AG08396 (cell line): ENCODE measurements around the gene ARF3.

Experiments
- DNase-seq: peaks from one replicate; pipeline ENCODE4 v3.0.0; 2012; ENCODE audit warnings: low spot score, mixed read lengths

Gene ARF3

DNA sequence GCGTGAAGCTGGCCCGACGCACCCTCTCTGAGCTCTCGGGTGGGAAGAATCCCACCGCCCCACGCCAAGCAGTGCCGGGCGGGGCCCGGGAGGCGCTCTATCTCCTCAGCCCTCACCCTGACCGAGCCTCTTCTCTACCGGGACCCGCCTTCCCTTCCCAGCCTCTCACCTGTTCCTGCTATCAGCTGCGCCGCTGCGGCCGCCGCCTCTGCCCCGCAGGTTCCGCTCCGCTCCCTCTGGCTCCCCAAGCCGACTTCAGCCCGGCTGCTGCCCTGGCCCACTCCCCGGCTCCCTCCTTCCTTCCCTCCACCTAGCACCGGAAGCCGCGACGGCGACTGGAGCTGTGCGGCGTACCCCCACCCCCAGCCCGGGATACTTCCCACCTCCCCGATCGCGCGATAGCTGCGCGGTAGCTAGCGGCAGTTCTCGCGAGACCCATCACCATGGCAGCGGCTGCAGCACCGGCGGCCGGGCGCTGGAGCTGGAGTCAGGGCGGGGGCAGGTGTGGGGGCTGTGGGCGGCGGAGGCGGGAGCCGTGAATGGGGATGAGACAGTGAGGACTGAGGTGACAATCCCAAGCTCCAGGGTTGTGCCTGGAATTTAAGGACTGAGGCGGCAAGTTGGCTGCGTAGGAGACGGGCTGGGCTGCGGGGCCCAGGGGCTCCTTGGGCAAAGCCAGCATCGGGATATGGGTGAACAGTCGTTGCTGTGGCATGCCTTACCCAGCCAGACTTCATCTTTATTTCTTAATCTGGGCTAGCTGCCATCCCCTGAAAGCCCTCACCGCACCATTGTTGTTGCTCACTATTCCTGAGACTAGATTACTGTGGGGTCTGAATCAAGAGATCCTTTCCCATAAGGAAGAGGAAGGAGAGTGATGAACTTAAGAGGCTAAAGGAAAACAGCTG lies at the start of gene ARF3:
Gene ARF3 (minus strand): TSS at position 347 of the 908 bp plus-strand sequence. CDS start 16,392 bp downstream, outside the sequence.
- DNase-seq = peak; percentile 97

DNA sequence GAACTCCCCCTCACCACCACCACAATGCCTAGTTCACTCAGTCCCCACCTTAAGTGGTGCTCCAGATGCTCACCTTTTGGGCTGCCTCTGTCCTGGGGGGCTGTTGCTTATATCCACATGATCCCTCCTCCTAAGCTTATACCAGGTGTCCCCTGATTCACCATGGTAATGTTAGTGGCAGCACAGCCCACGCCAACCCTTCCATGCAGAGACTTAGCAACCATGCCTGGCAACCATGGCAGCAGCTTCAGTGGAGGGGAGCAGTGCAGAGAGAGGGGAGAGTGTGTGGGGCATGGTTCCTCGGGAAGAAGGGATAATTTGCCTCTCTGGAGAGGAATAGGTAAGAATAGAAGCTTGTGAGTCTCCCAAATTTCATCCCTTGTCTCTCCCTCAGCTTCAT lies 43.1 kb upstream of the ARF3 start:
- DNase-seq = no peak

DNA sequence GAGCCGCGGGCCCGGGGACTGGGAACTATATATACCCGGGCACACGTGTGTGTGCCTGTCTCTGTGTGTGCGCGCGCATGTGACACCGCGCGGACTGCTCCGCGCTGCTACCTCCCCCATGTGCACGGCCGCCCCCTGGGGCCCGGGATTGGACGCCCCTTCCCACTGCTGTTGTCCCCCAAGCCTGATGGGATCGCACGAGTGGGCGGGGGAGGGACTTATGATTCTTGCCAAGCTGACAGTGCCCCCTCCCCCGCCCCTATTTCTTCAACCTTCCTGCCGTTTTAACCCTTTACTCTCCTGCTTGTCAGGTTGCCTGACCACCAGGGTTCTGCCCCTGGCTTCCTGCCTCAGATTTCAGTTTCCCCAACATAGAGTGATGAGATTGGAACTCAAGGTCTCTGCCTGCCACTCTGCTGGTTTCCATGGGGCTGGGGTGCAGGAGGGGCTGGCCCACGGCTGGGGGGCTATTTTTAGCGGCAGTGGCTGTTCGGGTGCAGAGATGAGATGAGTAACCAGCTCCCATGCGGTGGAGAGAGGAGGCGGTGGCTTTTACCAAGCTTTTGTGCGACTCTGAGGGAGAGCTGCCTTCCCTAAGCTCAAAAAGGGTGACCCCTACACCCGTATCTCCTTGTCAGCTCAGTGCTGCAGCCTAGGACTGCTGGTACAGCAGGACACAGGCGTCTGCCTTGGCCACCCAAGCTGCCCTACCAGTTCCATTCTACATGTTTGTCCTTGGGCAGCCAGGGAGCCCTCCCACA lies 42.3 kb upstream of the ARF3 start, which contains the start of gene DDN:
Gene DDN (minus strand): TSS at position 5 of the 761 bp plus-strand sequence. CDS start 88 bp downstream, outside the sequence.
- DNase-seq = peak; percentile 76

DNA sequence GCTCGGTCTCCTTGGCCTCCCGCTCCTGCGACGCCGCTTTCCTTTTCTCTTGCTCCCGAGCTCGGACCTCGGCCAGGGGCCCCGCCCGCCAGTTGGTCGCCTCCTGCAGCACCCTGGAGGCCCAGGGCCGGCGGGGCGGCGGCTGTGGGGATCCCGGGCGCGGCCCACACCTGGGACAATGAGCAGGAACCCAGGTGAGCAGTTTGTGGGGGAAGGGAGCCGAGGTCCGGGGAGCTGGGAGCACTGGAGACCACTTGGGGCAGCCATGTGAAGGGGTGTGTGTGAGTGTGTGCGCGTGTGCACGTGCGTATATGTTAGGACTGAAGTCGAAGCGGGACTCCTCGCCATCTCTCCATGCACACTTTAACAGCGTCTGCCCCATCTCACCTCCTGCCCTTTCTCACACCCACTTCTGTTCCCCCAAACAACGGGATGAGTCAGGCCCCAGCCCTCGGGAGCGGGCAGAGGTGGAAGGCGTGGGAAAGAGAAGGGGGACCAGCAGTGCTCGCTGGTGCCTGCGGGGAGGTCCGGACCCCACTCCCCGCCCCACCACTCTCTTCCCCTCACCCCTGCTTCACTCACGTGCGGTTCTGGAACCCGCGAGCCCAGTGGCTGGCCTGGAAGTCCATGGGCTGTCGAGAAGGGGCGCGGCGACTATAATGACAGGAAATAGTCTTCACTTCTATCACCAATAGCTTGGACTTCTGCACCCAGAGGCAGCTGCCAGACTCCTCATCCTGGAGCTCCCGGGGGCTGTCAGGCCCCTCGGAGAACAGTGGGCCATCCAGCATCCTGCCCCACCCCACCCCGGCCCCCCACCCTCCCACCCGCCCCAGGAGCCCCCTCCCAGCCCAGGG lies 41.4 kb upstream of the ARF3 start:
- DNase-seq = peak; percentile 63

DNA sequence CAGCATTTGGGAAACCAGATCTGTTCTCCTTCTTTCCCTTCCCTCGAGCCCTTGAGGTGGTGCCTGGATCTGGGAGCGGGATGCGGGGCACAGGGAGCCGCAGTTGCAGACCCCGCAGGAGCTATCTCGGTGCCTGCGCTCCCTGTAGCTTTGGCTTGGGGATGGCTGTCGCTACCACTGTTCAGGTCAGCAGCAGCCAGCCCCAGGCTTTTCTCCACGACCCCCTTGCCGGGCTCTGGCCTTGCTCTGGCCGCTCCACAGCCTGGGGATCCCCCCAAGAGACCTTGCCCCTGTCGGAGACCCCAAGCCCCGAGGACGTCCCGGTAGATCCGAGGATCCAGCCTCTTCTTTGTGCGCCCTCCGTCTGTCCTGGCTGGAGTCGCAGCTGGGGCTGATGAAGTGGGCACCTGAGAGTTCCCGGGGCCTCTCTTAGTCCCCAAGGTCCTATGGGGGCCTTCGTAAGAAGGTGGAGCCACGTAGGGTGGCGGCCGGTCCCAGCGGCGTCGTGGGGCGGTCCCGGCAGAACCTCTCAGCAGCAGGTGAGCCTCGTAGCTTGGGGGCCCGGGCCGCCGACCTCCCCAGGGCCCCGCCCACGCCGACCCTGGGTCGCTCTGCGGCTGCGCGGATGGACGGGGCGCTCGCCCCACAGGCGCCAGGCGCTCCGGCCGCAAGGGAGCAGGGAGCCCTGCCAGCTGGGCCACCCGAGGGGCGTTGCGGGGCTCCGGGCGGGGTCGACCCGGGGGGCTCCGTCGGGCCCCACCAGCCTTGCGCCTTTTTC lies 40.6 kb upstream of the ARF3 start:
- peak; percentile 79 for DNase-seq

DNA sequence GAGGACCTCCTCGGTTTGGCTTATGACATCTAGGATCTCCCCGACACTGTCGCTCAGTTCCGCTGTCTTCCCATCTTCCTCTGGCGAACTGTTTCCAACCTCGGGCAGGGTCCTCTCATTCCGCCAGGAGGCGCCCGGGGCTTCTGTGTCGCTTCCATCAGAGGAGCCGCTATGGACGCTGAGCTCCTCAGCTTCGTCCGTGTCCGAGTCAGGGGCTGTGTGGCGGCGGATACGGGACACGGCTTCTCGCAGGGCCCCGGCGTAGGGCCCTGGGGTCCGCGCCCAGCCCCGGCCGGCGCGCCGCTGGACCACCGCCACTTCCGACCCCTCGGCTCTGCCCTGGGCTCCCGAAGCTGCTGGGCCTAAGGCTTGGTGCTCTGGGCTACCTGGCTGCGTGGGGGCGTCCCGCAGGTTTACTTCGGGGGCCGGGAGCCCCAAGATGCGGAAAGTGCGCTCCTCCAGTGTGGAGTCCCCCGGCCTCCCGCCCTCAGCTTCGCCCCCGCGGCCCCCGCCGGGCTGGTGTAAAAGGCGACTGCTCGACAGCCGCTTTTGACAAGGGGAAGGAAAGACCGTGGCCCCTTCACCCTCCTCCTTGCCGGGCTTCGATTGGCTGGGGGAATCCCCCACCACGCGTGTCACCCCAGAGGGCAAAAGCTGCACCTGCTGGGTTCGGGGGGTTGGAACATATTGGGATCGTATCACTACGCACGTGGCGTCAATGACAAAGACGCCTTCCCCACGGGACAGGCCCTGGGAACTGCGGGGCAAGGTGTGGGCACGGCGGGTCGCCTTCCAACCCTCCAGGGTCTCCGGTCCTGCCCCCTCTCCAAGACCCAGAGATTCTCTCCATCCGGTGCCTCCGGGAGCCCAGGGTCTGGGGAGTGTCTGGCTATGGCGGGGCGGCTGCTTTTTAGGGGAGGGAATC lies 39.8 kb upstream of the ARF3 start:
- DNase-seq = peak; percentile 89

DNA sequence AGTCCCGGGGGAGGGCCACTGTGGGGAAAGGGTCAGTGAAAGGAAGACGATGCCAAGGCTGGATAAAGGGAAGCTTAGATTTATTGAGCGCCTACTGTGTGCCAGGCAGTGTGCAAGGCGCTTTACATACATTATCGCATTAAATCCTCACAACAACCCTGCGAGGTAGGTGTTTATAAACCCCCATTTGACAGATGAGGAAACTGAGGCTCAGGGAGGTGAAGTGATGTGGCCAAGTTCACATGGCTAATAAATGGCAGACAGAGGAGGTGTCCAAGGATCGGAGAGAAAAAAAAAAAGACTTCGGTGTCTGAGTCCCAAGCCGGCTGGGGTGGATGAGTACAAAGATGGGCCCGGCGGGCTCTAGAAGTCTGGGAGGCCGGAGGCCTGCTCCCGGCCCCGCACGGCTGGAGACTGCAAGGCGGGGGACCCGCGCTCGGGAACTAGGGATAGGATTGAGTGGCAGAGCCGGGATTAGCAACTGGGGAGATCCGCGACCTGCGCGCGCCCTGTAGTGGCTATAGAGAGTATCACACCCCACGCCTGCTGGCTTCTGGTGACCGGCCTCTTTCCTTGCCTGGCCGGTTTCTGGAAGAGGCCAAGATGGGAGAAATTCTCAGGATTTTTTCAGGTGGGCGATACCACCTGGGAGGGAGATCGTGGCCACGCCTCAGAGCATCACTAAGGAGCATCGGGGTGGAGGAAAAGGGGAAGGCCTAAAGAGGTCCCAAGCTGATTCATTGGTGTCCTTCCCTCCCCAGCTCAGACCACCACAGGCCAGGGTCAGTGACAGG lies 38.0 kb upstream of the ARF3 start:
- DNase-seq = peak; percentile 96

DNA sequence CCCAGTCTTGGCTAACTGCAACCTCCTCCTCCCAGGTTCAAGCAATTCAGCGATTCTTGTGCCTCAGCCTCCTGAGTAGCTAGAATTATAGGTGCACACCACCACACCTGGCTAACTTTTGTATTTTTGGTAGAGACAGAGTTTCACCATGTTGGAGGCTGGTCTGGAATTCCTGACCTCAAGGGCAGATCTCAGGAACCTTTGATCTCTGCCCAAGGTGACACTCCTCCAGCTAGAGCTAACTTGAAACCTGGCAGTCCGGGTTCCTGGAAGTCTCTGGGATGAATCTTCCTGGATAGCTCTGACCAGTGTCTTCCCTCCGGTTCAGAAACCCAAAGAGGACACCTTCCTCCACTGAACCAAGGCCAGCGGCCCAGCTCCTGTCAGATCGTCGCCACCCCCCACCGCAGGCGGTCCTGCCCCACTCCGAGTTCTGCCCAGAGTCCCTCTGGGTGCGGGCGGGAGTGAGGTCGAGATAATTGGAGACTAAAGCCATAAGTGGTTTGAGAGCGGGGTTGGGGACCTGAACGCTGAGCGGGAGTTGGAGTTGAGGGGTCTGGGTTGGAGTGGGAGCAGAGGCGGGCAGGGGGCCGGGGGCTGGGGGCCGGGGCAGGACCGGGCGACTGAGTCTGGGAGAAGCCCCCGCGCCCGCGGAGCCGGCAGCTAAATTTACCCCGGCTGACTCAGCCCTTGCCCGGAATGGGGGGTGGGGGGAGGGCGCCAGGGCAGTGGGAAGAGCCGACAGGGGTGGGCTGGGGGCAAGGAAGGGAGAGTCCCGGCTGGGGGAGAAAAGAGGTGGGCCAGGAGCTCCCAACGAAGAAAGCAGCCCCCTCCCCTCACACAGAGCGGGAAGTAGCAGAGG lies 37.2 kb upstream of the ARF3 start:
- DNase-seq = peak; percentile 10

DNA sequence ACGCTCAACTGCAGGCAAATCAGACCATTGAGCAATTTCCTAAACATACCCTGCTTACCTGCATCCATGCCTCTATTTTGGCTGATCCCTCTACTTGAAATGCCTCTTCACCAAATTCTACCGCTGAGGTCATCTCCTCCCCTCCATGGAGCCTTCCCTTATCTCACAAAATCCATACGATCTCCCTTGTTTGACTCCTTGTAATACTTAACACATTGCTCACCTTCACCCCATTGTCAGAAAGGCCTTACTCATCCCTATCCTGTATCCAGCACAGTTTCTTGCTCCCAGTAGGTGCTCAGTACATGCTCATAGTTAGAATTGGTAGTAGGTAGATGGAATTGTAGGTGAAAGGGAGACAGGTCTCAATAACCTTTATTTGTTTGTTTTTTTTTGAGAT lies 36.5 kb upstream of the ARF3 start:
- DNase-seq = peak; percentile 8

DNA sequence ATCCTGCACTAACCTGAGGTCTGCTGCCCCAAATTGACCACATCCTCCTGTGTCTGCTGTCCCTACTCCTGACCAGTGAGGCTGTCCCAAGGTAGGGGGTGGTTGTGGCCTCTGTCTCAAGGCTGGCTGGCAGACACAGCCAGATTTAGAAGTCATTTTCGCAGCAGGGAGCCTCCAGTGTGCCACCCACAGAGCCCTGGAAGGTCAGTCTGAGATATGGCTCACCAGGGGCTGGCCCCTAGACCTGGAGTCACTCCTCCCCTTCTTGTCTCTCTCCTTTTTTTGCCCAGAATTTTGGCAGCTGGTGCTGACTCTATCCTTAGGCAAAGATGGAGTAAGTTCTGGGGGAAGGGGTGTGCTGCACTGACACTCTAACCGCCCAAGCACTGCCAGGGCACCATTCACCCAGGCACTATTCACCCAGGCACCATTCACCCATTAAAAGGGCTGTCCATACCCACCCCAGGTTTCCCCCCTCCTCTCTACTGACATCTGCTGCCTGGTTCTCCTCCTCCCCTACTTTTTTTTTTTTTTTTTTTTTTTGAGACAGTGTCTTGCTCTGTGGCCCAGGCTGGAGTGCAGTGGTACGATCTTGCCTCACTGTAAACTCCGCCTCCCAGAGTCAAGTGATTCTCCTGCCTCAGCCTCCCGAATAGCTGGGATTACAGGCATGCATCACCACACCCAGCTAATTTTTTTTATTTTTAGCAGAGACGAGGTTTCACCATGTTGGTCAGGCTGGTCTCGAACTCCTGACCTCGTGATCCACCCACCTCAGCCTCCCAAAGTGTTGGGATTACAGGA lies 34.2 kb upstream of the ARF3 start:
- no peak for DNase-seq

DNA sequence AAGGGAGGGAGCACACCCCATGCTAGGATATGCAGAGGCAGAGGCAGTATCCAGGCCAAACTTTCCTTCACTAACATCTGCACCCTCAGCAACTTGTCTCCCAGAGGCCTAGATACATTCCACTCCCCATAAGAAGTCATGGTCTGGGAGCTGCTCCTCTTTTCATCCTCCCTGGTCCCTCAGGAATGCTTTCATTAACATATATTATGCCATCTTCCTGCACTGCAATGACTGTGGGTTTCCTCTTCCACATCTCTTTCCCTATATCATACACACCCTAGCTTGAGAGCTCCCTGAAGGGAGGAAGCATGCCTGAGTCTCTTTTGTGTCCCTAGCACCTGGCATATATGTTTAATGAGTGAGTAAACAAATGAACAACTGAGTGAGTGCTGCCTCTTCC lies 33.3 kb upstream of the ARF3 start:
- no peak for DNase-seq

DNA sequence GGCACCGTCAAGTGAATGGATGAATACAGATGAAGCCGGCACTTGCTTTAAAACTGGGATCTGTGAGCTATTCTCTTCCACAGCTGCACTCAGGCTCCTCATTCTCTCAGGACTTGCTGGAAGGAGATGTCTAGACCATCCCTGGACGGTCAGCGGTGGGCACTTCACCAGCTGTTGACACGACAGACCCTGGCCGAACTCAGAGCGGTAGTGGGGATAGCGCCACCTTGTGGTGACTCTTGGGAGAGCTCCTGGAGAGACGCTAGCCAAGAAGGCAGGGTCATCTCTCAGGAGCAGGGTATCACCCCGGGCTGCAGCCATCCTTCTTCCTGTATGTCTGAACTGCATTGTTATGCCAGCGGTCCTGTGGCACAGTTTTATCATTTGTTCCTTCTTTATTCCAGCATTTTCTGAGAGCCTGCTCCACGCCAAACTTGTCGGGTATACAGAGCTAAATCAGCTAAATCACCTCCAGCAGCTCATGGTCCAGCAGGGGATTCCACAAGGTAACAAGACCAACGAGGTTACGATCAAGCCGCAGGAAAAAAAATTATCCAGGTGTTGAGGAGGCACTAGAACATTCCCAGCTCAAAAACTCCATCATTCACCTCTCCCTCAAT lies 30.9 kb upstream of the ARF3 start:
- peak; percentile 82 for DNase-seq

DNA sequence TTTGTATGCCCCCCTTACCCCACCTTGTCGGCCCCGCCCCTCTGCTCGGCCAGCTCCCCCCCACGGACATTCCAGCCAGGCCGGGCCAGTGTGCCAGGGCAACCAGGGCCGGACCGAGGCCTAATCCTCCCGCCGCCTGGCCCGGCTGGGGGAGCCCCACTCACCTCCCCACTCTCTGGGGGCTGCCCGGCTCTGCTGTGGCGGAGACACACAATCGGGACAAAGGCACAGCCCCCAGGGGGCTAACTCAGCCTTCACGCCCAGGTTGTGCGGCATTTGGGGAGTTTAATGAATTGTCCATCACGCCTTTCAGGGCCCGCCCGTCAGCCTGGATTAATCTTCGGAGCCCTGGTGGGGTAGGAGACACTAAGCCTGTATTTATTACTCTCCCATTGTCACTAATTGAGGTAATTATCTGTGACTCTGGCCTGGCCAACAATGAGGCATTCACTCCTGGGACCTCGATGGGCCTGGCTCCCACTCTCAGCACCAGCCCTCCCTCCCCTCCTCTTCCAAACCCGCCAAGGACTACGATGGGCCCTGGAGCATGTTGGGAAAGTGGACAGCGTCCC lies 29.5 kb upstream of the ARF3 start:
- no peak for DNase-seq

DNA sequence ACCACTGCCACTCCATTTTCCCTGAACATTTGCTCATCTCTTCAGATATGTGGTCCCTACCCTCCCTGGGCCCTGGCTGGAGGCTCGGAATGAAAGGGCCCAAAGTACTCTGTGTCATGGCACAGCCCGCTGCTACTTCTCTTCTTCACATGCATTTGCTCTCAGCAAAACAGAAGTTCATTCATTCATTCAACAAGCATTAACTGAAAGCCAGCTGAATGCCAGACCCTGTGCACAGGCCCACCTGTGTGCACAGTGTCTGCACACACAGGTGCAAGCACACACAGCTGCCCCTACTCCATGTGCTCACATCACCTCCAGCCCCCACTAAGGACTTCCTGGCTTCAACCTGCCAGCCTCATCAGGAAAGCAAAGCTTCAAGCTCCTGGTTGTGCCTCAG lies 28.6 kb upstream of the ARF3 start:
- no peak for DNase-seq

DNA sequence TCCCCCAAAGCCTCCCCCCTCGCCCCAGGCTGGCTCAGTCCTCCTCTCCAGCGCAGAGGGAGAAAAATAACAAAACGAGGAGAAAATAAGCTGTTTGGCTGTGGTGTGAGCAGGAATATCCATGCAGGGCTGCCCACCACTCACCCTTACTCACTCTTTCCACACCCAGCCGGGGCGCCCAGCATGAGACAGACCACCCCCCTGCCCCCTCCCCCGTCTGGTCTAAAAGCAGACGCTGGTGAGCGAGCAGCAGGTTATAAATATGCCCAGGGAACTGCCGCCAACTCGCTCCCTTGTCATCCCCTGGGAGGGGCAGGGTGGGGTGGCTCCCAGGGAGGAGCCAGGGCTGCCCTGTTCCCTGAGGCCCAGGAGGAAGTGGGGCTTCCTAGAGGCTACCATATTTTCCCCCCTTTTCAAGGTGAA lies 28.2 kb upstream of the ARF3 start:
- DNase-seq = no peak

DNA sequence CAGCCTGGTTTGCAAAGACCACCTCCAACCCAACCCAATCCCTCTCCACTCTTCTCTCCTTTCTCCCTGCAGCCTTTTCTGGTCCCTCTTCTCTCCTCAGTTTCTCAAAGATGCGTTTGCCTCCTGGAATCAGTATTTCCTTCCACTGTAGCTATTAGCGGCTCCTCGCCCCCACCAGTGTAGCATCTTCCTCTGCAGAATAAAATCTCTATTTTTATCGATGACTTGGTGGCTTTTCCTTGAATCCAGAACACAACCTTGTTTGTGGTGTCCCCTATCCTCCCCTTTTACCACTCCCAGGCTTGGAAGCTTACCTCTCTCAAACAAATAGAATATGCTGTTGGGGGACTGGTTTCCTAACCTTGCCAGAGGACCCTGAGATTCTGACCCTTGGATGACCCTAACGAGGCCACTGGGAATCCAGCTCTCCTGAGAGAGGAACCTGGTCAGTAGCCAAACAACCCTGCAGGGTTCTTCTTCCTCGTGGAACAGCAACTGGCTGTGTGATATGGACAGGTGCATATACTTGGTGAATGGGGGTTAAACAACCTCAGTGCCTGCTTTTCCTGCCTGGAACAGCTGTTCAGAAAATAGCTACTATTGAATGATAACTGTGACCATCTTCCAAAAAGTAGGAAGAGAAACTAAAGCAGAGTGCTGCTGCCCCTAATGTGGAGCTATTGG lies 25.3 kb upstream of the ARF3 start:
- DNase-seq = no peak
